CD4-positive, alpha-beta T cell treated with Interleukin-21 for 1 hour (primary cell): ENCODE data around the gene SCRN3.
"Not testable (repeated sequence)": the region's sequence is repeated elsewhere in the genome, so short reads cannot be mapped to it uniquely, and the experiment has no call there.

ENCODE experiments used
- DNase-seq: peaks from one replicate; pipeline ENCODE4 v3.0.0-alpha.2; 2020

SCRN3 gene

GRCh38 chr2:174410039-174410438, 14.5 kb downstream of the SCRN3 start:
- not testable (repeated sequence) for DNase-seq

- no peak for DNase-seq
Measured at GRCh38 chr2:174412256-174412655, 16.7 kb downstream of the SCRN3 start.

- no peak for DNase-seq
Measured at GRCh38 chr2:174428214-174428613, 32.7 kb downstream of the SCRN3 start.

- DNase-seq = no peak
Measured at GRCh38 chr2:174430066-174430465, 34.5 kb downstream of the SCRN3 start.

- no peak for DNase-seq
Measured at GRCh38 chr2:174431902-174432301, 36.4 kb downstream of the SCRN3 start.

- DNase-seq = no peak
Measured at GRCh38 chr2:174436351-174436750, 40.8 kb downstream of the SCRN3 start.

GRCh38 chr2:174438146-174438886, 42.8 kb downstream of the SCRN3 start:
- no peak for DNase-seq

GRCh38 chr2:174439323-174439722, 43.8 kb downstream of the SCRN3 start:
- no peak for DNase-seq

- no peak for DNase-seq
Measured at GRCh38 chr2:174439950-174440349, 44.4 kb downstream of the SCRN3 start.

GRCh38 chr2:174442546-174443510, 47.3 kb downstream of the SCRN3 start:
- DNase-seq = no peak

- no peak for DNase-seq
Measured at GRCh38 chr2:174444761-174445160, 49.2 kb downstream of the SCRN3 start.

GRCh38 chr2:174445248-174445647, 49.7 kb downstream of the SCRN3 start:
- no peak for DNase-seq

GRCh38 chr2:174446531-174446930, 51.0 kb downstream of the SCRN3 start:
- DNase-seq = no peak

- no peak for DNase-seq
Measured at GRCh38 chr2:174449033-174449432, 53.5 kb downstream of the SCRN3 start.

GRCh38 chr2:174450021-174450816, 54.7 kb downstream of the SCRN3 start:
- DNase-seq = no peak

- DNase-seq = no peak
Measured at GRCh38 chr2:174454566-174454965, 59.0 kb downstream of the SCRN3 start.

- DNase-seq = no peak
Measured at GRCh38 chr2:174461221-174461620, 65.7 kb downstream of the SCRN3 start.

GRCh38 chr2:174465327-174465726, 69.8 kb downstream of the SCRN3 start:
- DNase-seq = no peak

GRCh38 chr2:174473796-174474195, 78.3 kb downstream of the SCRN3 start:
- no peak for DNase-seq

- DNase-seq = no peak
Measured at GRCh38 chr2:174477759-174478158, 82.2 kb downstream of the SCRN3 start.
